ENCODE measurements around the gene EXOC2.

The EXOC2 gene

GRCh38 chr6:474453-475185 is 218.3 kb downstream of the EXOC2 start:
- peak; percentile 32 to 58 for DNase-seq (ENCODE audit: low read depth in 2 of 2, low spot score in 1 of 2)

DNA sequence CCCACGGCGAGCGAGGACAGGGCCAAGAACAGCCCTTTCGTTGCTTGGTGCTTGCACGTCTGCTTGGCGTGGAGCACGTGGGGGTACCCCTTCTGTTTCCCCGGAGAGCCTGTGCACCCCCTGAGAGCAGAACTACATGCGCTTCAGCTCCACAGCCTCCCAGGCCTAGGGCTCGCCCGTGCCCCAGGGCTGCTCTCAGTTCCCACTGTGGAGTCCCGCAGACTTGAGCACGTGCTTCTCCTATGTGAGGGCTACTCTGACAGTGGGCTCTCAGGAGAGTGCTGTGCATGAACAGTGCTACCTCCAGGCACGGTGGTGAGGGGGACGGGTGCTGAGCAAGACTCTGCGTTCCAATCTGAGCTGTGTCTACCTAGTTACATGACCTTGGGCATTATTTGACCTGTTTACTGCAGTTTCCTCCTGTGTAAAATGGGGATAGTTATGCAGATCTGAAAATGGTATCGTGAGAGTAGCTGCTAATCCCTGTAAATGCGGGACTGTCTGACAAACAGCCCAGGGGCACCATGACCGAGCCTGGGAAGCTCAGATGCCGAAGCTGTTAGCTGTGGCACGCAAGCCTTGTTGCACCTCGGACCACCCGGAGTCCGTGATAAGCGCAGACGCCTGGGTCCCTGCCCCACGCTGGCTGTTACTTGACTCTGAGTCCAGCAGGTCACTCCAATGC is 219.0 kb downstream of the EXOC2 start:
- DNase-seq (ENCODE audit: low read depth in 2 of 2, low spot score in 1 of 2), result no peak

DNA sequence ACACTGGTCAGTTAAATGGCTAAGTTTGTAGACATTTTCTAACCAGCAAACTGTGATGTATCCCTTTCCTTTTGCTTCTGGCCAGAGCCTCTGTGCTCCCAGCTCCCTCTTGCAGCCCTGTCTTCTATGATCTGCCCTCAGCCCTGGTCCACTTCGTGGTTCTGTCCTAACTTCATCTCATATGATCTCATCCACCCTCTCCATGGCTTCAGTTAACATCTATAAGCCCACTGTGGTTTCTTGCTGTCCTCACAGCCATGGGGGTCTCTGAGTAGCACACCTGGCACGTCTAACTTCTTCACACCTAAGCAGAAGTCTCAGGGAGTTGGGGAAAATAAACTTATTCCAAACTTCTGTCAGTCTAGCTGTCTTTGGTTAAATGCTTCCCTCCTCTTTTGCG is 219.6 kb downstream of the EXOC2 start:
- no peak for DNase-seq (ENCODE audit: low read depth in 2 of 2, low spot score in 1 of 2)

DNA sequence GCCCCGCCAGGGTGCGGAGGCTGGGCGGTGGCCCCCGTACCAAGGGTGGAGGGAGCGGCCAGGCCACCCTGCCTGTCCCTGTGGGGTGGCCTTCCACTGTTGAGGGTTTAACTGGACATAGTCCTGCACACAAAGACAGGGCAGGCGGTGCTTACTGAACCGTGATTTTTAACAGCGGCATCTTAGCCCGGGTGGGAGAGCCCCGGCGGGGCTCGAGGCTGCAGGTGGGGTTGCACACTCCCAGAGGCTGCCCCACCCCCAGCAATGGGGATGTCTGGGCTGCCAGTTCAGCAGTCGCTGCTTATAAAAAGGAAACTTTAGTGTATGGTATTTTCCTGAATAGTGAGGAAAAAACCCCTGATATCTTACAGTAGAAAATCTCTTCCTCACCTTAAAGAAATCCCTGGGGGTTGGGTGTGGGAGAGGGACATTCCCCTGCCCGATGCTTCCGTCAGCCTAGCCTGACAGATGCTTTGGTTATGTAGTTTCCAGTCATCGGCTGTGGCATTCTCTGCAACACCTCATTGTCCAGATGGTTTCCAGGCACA is 222.0 kb downstream of the EXOC2 start:
- no peak for DNase-seq (ENCODE audit: low read depth in 2 of 2, low spot score in 1 of 2)

DNA sequence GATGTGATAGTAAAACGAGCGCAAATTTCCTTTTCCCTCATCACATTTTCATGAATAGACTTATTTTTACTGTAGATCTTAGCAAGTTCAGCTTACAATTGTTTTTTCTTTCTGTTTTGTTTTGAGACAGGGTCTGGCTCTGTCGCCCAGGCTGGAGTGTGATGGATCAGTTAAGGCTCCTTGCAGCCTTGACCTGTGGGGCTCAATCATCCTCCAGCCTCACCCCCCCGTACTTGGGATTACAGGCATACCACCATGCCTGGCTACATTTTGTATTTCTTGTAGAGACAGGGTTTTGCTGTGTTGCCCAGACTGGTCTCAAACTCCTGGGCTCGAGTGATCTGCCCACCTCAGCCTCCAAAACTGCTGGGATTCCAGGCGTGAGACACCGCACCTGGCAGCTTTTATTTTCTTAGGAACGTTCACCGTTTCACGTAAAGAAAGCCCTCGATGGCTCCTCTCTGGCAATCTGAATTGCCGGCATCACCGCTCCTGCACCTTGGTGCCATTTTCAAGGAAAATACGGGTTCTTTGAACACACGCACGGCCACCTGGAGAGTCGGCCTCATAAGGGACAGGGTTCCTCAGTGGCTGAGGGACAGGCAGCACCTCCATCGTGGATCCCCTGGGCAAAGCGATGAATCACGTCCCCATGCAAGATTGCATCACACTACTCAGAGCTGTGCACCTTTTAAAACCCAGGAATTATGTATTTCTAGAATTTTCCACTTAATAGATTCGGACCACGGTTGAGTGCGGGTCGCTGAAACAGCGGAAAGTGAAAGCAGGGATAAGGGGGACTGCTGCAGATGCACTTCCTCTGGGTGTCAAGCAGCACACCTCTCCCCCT is 222.7 kb downstream of the EXOC2 start:
- no peak for DNase-seq (ENCODE audit: low read depth in 2 of 2, low spot score in 1 of 2)

DNA sequence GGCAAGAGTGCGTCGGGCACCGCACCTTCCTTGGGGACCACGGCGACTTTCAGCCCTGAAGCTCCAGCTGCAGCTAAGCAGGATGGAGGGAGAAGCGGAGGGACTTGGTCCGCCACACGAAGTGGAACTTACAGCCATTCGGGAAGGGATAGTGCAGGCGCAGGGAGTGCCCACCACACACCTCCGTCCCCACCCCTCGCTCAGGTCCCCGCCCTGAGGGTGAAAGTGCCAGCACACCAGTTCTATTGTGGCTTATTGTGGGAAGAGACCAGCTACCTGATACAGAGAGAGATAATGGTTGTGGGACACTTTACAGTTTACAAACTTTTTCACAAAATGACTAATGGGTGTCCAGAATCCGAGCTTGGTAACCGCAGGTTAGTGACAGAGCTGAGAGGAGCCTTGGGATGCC is 225.3 kb downstream of the EXOC2 start:
- no peak for DNase-seq (ENCODE audit: low read depth in 2 of 2, low spot score in 1 of 2)

DNA sequence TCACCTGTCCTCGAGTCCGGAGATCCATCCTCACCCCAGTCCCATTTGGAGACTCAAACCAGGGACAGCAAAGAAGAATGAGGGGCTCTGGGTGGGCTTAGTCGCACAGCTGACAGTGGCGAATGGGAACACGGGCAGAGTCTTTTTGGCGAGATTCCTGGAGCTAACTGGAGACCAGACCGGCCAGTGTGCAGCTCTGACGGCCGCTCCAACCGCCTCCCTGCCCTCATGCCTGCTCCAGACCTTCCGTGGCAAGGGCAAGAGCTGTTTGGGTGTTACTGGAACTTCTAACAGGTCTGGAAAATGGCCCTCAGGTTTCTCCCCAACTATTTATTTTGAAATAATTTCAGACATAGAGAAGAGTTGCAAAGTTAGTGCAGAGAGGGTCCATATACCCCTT is 225.8 kb downstream of the EXOC2 start:
- no peak for DNase-seq (ENCODE audit: low read depth in 2 of 2, low spot score in 1 of 2)

DNA sequence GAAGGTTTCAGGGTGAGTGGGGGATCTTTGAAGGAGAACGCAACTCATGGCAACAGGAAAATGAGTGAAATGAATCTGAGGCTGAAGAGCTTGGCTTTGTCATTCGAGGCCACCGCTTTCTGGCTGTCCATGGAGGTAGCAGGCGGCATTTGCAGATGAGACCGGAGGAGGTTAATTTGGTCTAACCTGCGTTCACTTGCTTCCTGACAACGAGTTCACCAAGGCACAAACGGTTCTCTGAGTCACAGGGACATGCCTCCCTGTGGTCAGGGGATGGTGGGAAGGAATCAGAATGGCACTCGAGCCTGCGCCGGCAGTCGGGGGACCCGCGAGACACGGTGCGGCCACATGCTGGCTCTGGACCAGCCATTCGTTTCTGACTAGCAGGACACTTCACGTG is 226.4 kb downstream of the EXOC2 start:
- no peak for DNase-seq (ENCODE audit: low read depth in 2 of 2, low spot score in 1 of 2)

DNA sequence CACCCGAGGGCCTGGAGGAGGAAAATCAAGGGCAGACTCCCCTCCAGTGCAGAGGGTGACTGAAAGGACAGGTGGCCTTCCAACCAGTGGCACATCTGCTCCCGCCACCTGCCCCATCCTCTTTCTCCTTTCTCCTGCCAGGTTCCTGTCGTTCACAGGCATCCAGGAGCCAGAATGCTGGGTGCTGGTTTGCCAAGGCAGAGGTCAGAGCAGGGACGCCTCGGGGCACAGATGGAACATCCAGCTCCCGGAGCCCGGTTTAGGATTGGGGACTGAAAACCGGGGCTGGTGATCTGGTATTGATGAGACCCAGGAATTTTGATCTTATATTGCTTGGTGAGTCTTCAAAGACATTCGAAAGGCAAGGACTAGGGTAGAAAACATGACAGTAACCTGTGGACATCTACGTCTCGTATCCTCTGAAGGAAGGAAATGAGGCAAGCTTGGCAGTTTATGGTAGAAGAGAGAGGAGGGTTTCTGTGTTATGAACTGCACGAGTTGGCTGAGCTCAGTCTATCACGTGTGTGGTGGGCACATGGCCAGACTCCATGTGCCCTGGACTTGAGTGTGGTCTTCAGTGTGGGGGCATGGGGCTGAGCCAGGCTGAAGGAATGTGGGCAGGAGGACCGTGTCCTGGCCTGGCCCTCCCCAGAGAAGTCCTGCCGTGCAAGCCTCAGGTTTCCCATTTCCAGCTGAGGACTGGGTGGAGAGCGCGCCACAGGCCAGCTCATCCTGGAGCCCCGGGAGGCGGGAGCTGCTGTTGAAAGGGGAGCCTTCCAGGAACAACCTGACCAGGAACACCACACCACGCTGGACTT is 227.2 kb downstream of the EXOC2 start:
- no peak for DNase-seq (ENCODE audit: low read depth in 2 of 2, low spot score in 1 of 2)

GRCh38 chr6:456887-457286 is 236.1 kb downstream of the EXOC2 start:
- DNase-seq (ENCODE audit: low read depth in 2 of 2, low spot score in 1 of 2), result no peak

DNA sequence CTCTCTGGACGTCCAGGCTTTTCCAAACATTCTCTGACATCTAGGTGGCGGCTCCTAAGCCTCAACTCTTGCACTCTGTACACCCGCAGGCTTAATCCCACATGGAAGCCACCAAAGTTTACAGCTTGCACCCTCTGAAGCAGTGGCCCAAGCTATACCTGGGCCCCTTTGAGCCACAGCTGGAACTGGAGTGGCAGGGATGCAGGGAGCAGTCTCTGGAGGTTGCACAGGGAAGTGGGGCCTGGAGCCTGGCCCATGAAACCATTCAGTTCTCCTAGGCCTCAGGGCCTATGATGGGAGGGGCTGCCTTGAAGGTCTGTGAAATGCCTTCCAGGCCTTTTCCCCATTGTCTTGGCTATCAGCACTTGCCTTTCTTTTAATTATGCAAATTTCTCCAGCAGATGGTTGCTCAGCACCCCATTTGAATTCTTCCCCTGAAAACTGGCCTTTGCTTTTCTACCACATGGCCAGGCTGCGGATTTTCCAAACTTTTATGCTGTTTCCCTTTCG is 236.5 kb downstream of the EXOC2 start:
- DNase-seq (ENCODE audit: low read depth in 2 of 2, low spot score in 1 of 2), result no peak

DNA sequence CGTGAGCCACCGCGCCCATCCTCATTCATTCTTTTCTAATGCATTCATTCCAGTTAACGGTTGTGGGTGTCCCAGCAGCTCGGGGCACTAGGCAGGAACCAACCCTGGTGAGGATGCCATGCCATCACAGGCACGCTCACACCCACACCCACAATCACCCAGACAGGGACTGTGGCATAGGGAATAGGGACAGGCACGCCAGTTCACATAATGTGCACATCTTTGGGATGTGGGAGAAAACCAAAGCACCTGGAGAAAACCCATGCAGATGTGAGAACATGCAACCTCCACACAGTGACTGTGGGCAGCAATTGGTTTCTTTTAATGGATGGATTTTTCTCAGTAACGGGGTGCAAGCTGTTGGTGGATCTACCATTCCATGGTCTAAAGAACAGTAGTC is 237.1 kb downstream of the EXOC2 start:
- no peak for DNase-seq (ENCODE audit: low read depth in 2 of 2, low spot score in 1 of 2)

DNA sequence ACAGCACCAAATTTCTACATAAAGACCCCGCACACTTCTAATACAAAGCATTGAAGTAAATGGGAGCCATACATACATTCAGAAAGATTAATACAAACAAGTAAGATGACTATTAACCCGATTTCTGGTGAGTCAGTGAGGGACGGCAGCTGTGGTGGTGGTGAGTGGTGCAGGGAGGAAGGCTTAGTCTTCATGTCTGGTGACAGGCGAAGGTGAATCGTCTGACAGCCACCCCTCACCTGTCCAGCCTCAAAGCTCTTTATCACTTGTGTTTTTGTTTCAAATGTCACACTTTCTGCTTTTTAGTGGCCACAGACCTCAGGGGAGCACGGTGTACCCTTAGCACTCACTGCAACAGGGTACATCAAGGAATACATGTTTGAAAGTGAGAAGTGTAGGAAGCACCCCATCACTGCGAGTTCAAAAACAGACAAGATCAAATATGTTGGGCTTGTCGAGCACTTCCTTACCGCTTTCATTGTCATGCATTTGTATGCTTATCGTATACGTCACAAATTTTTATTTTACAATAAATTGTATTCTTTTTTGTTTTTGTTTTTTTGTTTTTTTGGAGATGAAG is 237.8 kb downstream of the EXOC2 start:
- no peak for DNase-seq (ENCODE audit: low read depth in 2 of 2, low spot score in 1 of 2)

GRCh38 chr6:454148-454991 is 238.6 kb downstream of the EXOC2 start:
- DNase-seq (ENCODE audit: low read depth in 2 of 2, low spot score in 1 of 2), result no peak

- DNase-seq (ENCODE audit: low read depth in 2 of 2, low spot score in 1 of 2), result no peak
Observed at GRCh38 chr6:453152-453551, 239.8 kb downstream of the EXOC2 start.

DNA sequence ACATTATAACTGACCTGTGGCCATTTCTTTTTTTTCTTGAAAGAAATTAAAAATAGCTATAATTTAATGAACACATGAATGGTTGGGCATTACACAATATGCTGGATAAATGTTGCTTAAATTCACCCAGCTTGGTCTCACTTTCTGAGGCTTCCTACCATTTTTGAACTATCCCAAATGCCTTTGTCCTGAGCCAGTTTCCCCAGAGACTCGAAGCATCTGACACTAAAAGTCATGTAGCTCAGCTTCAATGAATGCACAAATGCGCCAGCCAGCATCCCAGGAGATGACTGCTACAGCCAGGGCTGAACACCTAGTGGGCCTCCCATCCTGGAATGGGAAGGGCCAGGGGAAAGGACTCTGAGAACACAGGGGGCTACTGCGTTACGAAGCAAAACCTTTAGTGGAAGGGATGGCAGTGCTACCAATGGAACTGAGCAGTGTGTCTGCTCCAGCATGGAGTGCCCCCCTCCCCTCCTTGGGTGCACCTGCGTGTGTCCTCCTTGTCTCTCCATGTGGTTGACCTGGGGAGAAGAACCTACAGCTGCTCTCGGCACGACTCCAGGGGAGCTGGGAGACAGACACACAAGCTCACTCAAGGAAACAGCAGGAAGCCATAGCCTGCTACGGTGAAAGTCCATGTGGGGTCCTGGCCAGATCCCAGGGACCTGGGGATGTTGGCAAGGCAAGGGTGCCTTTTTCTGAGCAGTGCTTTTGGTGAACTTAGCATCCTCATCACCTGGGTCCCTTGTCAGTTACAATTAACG is 240.5 kb downstream of the EXOC2 start:
- DNase-seq (ENCODE audit: low read depth in 2 of 2, low spot score in 1 of 2), result no peak

DNA sequence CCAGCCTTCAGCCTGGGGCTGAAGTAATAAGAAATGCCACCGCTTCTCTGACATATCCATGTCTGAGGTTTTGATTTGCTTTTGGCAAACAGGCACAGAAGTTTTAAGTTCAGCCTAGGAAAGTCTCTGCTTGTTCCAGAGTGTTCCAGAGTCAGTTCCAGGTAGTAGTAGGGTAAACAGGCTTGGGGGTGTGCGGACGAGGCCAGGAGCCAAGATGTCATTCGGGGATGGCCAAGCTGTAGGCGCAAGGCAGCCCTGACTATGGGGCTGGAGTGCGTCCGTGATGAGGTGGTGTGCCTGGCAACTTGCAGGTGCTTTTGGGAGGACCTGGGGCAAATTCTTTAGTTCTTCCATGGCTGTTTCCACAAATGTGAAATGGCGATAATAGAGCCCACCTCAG is 241.1 kb downstream of the EXOC2 start:
- no peak for DNase-seq (ENCODE audit: low read depth in 2 of 2, low spot score in 1 of 2)

DNA sequence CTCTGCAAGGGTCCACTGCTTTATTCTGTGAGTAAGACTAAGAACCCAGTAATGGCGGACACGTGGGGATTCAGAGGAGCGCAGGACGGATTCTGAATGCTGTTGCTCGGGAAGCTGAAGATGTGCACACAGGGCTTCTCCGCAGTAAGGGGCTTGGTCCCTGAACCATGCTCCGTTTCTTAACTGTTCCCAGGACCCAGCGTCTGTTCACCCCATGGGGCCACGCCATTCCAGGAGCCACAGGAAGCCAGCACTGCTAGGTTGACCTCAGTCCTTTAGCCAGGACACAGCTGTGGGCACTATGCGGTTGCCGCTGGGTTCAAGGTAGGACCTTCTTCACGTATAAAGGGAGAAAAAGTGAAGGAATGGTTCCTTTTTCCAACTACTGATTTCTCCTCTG is 241.6 kb downstream of the EXOC2 start:
- no peak for DNase-seq (ENCODE audit: low read depth in 2 of 2, low spot score in 1 of 2)
